ENCODE data around the gene CRHR2.
"Not testable (repeated sequence)": the region's sequence is repeated elsewhere in the genome, so short reads cannot be mapped to it uniquely, and the experiment has no call there.

The CRHR2 gene

DNA sequence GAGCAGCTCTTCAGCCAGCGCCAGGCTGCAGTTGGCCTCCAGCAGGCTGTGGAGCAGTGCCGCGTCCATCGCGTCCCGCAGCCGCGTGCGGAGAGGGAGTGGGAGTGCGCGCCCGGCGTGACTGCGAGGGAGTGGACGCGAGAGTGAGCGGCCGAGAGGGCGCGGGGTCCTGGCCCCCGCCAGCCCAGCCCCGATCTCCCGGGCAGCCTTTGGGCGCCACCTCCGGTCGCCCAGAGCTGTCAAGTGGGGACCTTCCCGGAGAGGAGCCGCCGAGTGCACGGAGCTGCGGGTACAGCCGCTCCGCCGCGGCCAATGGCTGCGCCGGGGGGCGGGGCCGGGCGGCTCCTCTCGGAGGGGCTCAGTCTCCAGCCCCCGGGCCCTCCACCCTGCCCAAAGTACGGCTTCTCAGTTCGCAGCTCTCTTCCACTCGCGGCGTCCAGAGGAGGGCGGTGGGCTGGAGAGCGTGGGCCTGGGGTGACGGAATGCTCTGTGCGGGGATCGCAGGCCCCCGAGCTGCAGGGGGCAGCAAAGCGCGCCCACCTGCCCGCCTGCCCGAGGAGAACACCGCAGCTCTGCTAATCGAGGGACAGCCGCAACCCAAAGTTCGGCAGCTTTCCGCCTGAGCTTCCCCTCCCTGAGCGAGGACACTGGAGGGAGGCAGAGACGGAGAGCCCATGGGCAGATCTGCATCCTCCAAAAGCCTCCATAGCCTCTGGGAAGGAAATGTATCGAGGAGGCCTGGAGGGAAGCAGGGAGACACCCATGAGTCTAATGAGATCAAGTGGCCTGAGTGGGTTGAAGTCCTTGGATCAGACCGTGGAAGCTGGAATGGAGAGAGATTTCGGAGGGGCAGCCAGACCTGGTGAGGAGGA lies at the start of gene CRHR2:
TSS of gene CRHR2 (minus strand) at position 245 of the 872 bp plus-strand sequence. CDS start at position 69, 176 bp downstream.
- ATAC-seq (replicated peaks) = peak; percentile 66 to 72
- no peak within 1 kb of the TSS for H3K27ac Mint-ChIP-seq
- DNase-seq = no peak

DNA sequence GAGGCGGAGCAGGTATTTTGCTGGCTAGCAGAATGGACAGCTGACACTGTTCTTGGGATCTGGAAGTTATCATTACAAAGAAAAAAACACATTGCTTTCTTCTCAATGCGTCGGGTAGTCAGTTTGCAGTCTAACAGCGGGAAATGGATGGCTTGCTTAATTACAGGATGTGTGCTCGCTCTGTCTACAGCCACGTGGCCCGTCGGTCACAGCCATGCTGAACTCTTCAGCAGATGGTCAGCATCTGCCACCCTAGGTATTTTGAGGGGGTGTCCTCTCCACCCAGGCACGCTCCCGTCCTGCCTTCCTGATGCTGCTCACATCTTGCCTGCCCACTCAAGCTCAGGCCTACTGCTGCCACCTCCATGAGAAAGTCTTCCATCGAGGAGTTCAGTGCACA lies 49.3 kb upstream of the CRHR2 start:
- DNase-seq = no peak
- H3K4me1 Mint-ChIP-seq = peaks cover 7 to 12% of the 10 kb centered on the region in 2 donors
- H3K9me3 Mint-ChIP-seq = no peaks in the 10 kb centered on the region
- ATAC-seq (replicated peaks) = no peak
- H3K36me3 Mint-ChIP-seq = no peaks in the 10 kb centered on the region
- H3K4me3 Mint-ChIP-seq = no peak overlapping the region
- peaks cover 13 to 32% of the 10 kb centered on the region in 2 donors for H3K27me3 Mint-ChIP-seq
- H3K27ac Mint-ChIP-seq = no peak overlapping the region

More for the DNA sequence above, at the start of gene CRHR2:
- no peaks in the 10 kb centered on the region for H3K9me3 Mint-ChIP-seq
- peaks cover 59 to 69% of the 10 kb centered on the region in 2 donors for H3K27me3 Mint-ChIP-seq
- peaks cover 0 to 1% of the 10 kb centered on the region in 2 donors for H3K36me3 Mint-ChIP-seq
- H3K4me1 Mint-ChIP-seq = peaks cover 9 to 20% of the 10 kb centered on the region in 2 donors
- H3K4me3 Mint-ChIP-seq = peak within 1 kb of the TSS; percentile 68 to 73

DNA sequence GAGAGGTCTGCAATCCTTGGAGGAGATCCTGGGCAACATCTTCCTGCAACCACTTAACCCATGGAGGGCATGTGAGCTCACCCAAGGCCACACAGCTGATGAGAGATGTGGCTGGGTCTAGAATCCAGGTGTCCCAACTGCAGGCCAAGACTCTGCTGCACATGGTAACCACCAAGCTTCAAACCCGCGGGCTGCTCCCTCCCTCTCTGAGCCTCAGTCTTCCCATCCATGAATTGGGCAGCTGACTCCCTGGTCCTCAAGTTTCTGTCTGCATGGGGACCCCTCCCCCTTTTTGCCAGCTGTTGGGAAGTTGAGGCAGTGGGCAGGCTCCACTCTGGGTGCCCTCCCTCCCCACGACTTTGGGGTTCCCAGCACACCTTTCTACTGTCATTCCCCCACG lies 48.7 kb upstream of the CRHR2 start:
- DNase-seq = no peak
- Mint-ChIP-seq H3K4me1 (peaks cover 7 to 12% of the 10 kb centered on the region in 2 donors), H3K9me3 (no peaks in the 10 kb centered on the region), H3K27ac (no peak overlapping the region), H3K4me3 (no peak overlapping the region), H3K27me3 (peaks cover 13 to 32% of the 10 kb centered on the region in 2 donors), H3K36me3 (no peaks in the 10 kb centered on the region)
- no peak for ATAC-seq (replicated peaks)

DNA sequence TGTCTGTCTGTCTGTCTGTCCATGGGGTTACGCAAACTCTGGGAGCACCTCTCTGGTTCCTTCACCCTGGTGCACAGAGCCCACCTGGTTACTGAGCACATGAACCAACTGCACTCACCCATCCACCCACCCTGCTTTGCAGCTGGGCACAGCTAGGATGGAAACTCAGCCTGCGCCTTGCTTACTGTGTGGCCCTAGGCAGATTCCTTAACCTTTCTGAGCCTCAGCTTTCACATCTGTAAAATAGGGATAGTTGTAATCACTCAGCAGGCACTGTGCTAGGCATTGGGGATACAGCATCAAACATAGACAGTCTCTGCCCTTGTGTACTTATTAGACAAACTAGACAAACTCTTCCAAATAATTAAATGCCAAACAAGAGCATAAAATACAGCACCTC lies 47.8 kb upstream of the CRHR2 start:
- no peak overlapping the region for H3K27ac Mint-ChIP-seq
- DNase-seq (no peak), ATAC-seq (replicated peaks) (no peak)
- no peaks in the 10 kb centered on the region for H3K9me3 Mint-ChIP-seq
- peaks cover 7 to 12% of the 10 kb centered on the region in 2 donors for H3K4me1 Mint-ChIP-seq
- H3K36me3 Mint-ChIP-seq = no peaks in the 10 kb centered on the region
- H3K27me3 Mint-ChIP-seq = peaks cover 13 to 32% of the 10 kb centered on the region in 2 donors
- no peak overlapping the region for H3K4me3 Mint-ChIP-seq

DNA sequence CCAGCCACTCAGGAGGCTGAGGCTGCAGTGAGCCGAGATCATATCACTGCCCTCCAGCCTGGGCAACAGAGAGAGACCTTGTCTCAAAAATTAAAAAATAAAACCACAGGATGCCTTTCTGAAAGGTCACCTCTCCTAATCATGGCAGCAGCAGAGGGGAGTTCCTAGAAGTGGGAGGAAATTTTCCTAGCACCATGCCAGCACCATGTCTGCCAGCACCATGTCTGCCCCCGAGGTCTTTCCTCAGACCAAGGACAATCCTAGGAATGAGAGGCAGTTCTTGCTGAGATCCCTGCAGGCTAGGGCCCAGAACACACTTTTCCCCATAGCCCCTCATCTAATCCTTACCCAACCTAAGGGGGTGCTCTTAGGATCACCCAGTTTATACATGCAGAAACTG lies 47.4 kb upstream of the CRHR2 start:
- no peaks in the 10 kb centered on the region for H3K9me3 Mint-ChIP-seq
- H3K27me3 Mint-ChIP-seq = peaks cover 11 to 32% of the 10 kb centered on the region in 2 donors
- no peaks in the 10 kb centered on the region for H3K36me3 Mint-ChIP-seq
- H3K4me3 Mint-ChIP-seq = no peak overlapping the region
- H3K4me1 Mint-ChIP-seq = peaks cover 7 to 12% of the 10 kb centered on the region in 2 donors
- H3K27ac Mint-ChIP-seq = no peak overlapping the region
- DNase-seq = no peak
- ATAC-seq (replicated peaks) = no peak

DNA sequence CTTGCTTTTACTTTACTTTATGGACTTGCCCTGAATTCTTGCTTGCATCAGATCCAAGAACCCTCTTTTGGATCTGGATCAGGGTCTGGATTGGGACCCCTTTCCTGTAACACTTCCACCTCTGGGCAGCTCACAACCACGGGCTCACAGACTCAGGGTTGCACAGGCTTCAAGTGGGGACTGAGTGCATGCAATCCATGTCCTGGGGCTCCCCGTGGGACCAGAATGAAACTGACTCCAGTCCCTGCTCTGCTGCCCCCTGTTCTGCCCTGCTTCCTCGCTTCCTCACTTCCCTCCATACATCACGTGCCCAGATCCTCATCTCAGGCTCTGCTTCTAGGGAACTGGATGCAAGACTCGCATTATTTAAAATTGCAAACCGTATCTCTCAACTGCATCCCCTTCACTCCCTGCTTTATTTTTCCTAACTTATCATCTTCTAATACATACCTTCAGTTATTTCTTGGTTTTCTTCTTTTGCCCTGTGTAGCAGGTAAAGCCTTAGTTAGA lies 46.4 kb upstream of the CRHR2 start:
- ATAC-seq (replicated peaks) (no peak), DNase-seq (no peak)
- H3K9me3 Mint-ChIP-seq = no peaks in the 10 kb centered on the region
- H3K4me1 Mint-ChIP-seq = peaks cover 7 to 12% of the 10 kb centered on the region in 2 donors
- H3K27ac Mint-ChIP-seq = no peak overlapping the region
- no peak overlapping the region for H3K4me3 Mint-ChIP-seq
- no peaks in the 10 kb centered on the region for H3K36me3 Mint-ChIP-seq
- peaks cover 1 to 23% of the 10 kb centered on the region in 2 donors for H3K27me3 Mint-ChIP-seq

DNA sequence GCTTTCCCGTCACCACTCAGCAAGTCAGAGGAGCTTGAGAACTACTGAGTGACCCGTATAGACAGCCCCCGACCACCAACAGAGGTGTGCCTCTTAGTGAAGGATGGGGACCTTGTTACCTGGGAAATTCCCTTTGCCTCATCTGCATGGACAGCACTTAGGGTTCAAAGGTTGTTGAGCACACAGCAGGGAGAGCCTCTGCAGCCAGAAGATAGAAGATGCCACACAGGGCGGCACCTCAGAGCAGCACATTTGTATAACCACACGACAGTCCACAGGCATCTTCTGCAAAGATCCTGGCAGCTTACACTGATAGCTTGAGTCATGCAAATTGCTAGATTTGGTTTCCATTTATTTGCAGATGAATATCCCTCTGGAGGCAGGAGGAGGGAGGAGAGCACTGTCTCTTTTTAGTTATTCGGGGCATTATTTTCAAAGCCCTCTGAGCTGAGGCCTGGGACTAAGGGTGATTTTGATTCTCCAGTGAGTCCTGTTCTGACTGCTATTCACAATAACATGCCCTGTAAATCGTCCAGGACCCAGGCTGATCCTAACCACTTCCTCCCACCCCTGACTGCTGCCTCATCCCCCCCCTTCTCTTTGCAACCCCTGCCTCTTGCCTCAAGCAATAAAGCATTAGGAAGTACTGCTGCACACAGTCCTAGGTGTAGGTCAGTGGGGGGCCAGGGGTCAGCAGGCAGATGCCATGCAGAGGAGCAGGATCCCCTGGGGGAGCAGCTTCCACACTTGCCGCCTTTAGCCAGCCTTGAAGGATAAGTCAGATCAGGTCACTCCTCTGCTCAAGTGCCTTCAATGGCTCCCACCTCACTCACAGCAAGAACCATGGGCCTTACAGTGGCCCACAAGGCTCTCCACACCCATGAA lies 45.0 kb upstream of the CRHR2 start:
- peaks cover 7 to 12% of the 10 kb centered on the region in 2 donors for H3K4me1 Mint-ChIP-seq

GRCh38 chr7:30726296-30727006 lies 44.2 kb upstream of the CRHR2 start:
- Mint-ChIP-seq H3K9me3 (no peaks in the 10 kb centered on the region), H3K27ac (no peak overlapping the region), H3K36me3 (no peaks in the 10 kb centered on the region), H3K4me1 (peaks cover 7 to 12% of the 10 kb centered on the region in 2 donors), H3K27me3 (peaks cover 0 to 4% of the 10 kb centered on the region in 2 donors), H3K4me3 (no peak overlapping the region)
- no peak for ATAC-seq (replicated peaks)
- no peak for DNase-seq

More for the DNA sequence above, 45.0 kb upstream of the CRHR2 start:
- H3K27me3 Mint-ChIP-seq = peaks cover 0 to 12% of the 10 kb centered on the region in 2 donors
- ATAC-seq (replicated peaks) (peak; percentile 44 to 52), DNase-seq (no peak)
- H3K36me3 Mint-ChIP-seq = no peaks in the 10 kb centered on the region
- H3K27ac Mint-ChIP-seq = no peak overlapping the region
- H3K4me3 Mint-ChIP-seq = no peak overlapping the region
- H3K9me3 Mint-ChIP-seq = no peaks in the 10 kb centered on the region

DNA sequence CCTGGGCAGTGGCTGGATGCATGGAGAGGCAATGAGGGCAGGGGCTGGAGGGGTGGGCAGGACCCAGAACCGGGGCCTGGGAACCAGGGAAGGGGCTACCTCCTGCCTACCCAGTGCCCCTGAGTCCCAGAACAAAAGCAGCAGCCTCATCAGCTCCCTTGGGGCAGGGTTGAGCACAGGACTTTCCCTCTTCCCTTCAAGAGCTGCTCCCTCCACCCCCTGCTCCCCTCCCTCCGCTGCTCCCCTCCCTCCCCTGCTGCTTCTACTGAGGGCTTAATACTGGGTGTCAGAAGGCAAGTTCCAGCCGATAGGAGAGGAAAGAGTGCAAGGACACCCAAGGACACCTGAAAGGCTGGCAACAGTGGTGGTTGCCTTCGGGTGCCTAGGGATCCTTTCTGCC lies 41.5 kb upstream of the CRHR2 start:
- ATAC-seq (replicated peaks) (no peak), DNase-seq (no peak)
- no peak overlapping the region for H3K27ac Mint-ChIP-seq
- peaks cover 0 to 6% of the 10 kb centered on the region in 2 donors for H3K36me3 Mint-ChIP-seq
- no peak overlapping the region for H3K4me3 Mint-ChIP-seq
- peaks cover 7 to 12% of the 10 kb centered on the region in 2 donors for H3K4me1 Mint-ChIP-seq
- H3K9me3 Mint-ChIP-seq = peaks cover 6% of the 10 kb centered on the region in 2 donors
- H3K27me3 Mint-ChIP-seq = peaks cover 0 to 7% of the 10 kb centered on the region in 2 donors

DNA sequence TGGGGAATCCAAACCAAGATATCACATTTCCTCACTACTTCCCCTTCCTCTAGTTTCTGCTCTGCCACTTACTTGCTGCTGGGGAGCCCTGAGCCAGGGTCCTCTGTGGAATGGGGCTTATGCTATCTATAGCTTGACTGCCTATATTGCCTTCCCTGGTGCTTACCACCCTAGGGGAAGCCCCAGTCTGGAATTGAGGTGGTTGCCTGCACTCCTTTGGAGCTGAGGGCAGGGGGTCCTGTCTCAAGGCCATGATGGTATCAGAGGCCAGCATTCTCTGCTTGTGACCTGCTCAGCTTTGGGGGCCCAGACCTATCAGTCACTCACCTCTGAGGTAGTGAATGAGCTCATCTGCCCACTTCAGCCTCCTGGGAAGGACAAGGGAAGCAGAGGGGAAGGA lies 40.4 kb upstream of the CRHR2 start:
- H3K9me3 Mint-ChIP-seq = peaks cover 12 to 15% of the 10 kb centered on the region in 2 donors
- H3K36me3 Mint-ChIP-seq = peaks cover 0 to 12% of the 10 kb centered on the region in 2 donors
- peaks cover 7 to 10% of the 10 kb centered on the region in 2 donors for H3K4me1 Mint-ChIP-seq
- DNase-seq (no peak), ATAC-seq (replicated peaks) (no peak)
- H3K4me3 Mint-ChIP-seq = no peak overlapping the region
- H3K27me3 Mint-ChIP-seq = peaks cover 0 to 7% of the 10 kb centered on the region in 2 donors
- H3K27ac Mint-ChIP-seq = no peak overlapping the region

- peaks cover 0 to 12% of the 10 kb centered on the region in 2 donors for H3K36me3 Mint-ChIP-seq
- no peak for DNase-seq
- H3K27ac Mint-ChIP-seq = no peak overlapping the region
These were observed 39.9 kb upstream of the CRHR2 start for GRCh38 chr7:30722187-30722586.

DNA sequence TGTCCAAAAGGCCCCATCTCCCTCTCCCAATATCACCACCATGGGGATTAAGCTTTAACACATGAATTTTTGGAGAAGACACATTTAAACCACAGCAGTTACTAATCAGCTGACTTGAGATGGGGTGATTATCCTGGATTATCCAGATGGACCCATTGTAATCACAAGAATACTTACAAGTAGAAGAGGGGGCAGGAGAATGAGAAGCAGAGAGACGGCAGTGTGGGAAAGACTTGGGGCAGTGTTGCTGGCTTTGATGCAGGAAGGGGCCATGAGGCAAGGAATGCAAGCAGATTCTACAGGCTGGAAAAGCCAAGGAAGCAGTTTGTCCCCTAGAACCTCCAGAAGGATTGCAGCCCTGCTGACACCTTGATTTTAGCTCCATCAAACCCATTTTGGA lies 39.0 kb upstream of the CRHR2 start:
- no peak overlapping the region for H3K4me3 Mint-ChIP-seq
- H3K27ac Mint-ChIP-seq = no peak overlapping the region
- no peak for DNase-seq
- no peak for ATAC-seq (replicated peaks)
- peaks cover 0 to 11% of the 10 kb centered on the region in 2 donors for H3K27me3 Mint-ChIP-seq
- H3K36me3 Mint-ChIP-seq = peaks cover 0 to 12% of the 10 kb centered on the region in 2 donors
- H3K9me3 Mint-ChIP-seq = peaks cover 16 to 21% of the 10 kb centered on the region in 2 donors
- no peaks in the 10 kb centered on the region for H3K4me1 Mint-ChIP-seq

More at GRCh38 chr7:30722187-30722586, 39.9 kb upstream of the CRHR2 start:
- Mint-ChIP-seq H3K4me1 (peaks cover 4 to 5% of the 10 kb centered on the region in 2 donors), H3K9me3 (peaks cover 15 to 18% of the 10 kb centered on the region in 2 donors), H3K4me3 (no peak overlapping the region), H3K27me3 (peaks cover 0 to 8% of the 10 kb centered on the region in 2 donors)
- ATAC-seq (replicated peaks) = no peak

GRCh38 chr7:30719434-30719833 lies 37.2 kb upstream of the CRHR2 start:
- Mint-ChIP-seq H3K36me3 (peaks cover 0 to 12% of the 10 kb centered on the region in 2 donors), H3K9me3 (peaks cover 16 to 21% of the 10 kb centered on the region in 2 donors), H3K27me3 (peaks cover 0 to 22% of the 10 kb centered on the region in 2 donors)
- H3K4me3 Mint-ChIP-seq; DNase-seq; H3K4me1 Mint-ChIP-seq; H3K27ac Mint-ChIP-seq; ATAC-seq (replicated peaks): not testable (repeated sequence)
